GM19043 (cell line): Measurements from ENCODE around the gene CCDC3.

Source experiments
- ATAC-seq: cut with Tn5 transposase; IDR thresholded peaks from one replicate; pipeline ENCODE4 v1.9.1; 2021; ENCODE audit warnings: low read depth; ENCODE audit not compliant: unreplicated experiment

CCDC3 gene

GRCh38 chr10:12928571-12928970 is 72.9 kb downstream of the CCDC3 start:
- ATAC-seq, result no peak

- ATAC-seq, result no peak
Measured at GRCh38 chr10:12927896-12928295, 73.6 kb downstream of the CCDC3 start.

- no peak for ATAC-seq
Measured at GRCh38 chr10:12925845-12926244, 75.7 kb downstream of the CCDC3 start.

- ATAC-seq, result no peak
Measured at GRCh38 chr10:12924911-12925310, 76.6 kb downstream of the CCDC3 start.

GRCh38 chr10:12922117-12922900 is 79.2 kb downstream of the CCDC3 start:
- no peak for ATAC-seq

- no peak for ATAC-seq
Measured at GRCh38 chr10:12921163-12921562, 80.3 kb downstream of the CCDC3 start.

- ATAC-seq, result no peak
Measured at GRCh38 chr10:12919574-12919973, 81.9 kb downstream of the CCDC3 start.

- ATAC-seq, result no peak
Measured at GRCh38 chr10:12916587-12916986, 84.9 kb downstream of the CCDC3 start.

- no peak for ATAC-seq
Measured at GRCh38 chr10:12915637-12916168, 85.8 kb downstream of the CCDC3 start.

- ATAC-seq, result no peak
Measured at GRCh38 chr10:12914111-12914510, 87.4 kb downstream of the CCDC3 start.

GRCh38 chr10:12911795-12912194 is 89.7 kb downstream of the CCDC3 start:
- no peak for ATAC-seq

GRCh38 chr10:12910835-12911234 is 90.7 kb downstream of the CCDC3 start:
- no peak for ATAC-seq

- no peak for ATAC-seq
Measured at GRCh38 chr10:12909836-12910185, 91.7 kb downstream of the CCDC3 start.

- no peak for ATAC-seq
Measured at GRCh38 chr10:12909182-12909835, 92.2 kb downstream of the CCDC3 start.

- no peak for ATAC-seq
Measured at GRCh38 chr10:12908773-12909172, 92.7 kb downstream of the CCDC3 start.

- no peak for ATAC-seq
Measured at GRCh38 chr10:12907656-12908055, 93.9 kb downstream of the CCDC3 start.

GRCh38 chr10:12906051-12906541 is 95.4 kb downstream of the CCDC3 start:
- ATAC-seq, result no peak

GRCh38 chr10:12905067-12905466 is 96.4 kb downstream of the CCDC3 start:
- no peak for ATAC-seq

GRCh38 chr10:12902851-12903358 is 98.6 kb downstream of the CCDC3 start:
- no peak for ATAC-seq

GRCh38 chr10:12902135-12902572 is 99.4 kb downstream of the CCDC3 start:
- no peak for ATAC-seq

- no peak for ATAC-seq
Measured at GRCh38 chr10:12899546-12899945, 102.0 kb downstream of the CCDC3 start.

- no peak for ATAC-seq
Measured at GRCh38 chr10:12898271-12898670, 103.2 kb downstream of the CCDC3 start.
